GM23338 (cell line): ENCODE data around the gene SPI1. TPM values are rescaled to one million over a fixed set of nuclear protein-coding genes. Genes with fewer than 3 reads are reported as not detected.

ENCODE experiments used
- ATAC-seq: fragments of 200-7000 bp; cut with Tn5 transposase; 3 replicates; pipeline ENCODE4 v1.9.1; 2020
- DNase-seq: peaks from one replicate; pipeline ENCODE4 v3.0.0-alpha.2; 2015; ENCODE audit warnings: low spot score
- H2AFZ ChIP-seq: fragments of 200-600 bp; sonication (generic); 2 replicates; pipeline ENCODE4 v1.8.0; 2016; ENCODE audit warnings: antibody characterized with exemption, mild to moderate bottlenecking, moderate library complexity
- H3F3A ChIP-seq: fragments of 200-600 bp; sonication (generic); replicated peaks from 2 replicates; pipeline ENCODE4 v1.8.0; 2017; ENCODE audit warnings: antibody characterized with exemption, mixed run types, low read depth
- H3K27ac ChIP-seq: fragments of 200-600 bp; sonication (generic); 2 replicates; pipeline ENCODE4 v1.6.1; 2016; ENCODE audit warnings: low read depth
- H3K27me3 ChIP-seq: fragments of 200-600 bp; sonication (generic); 2 replicates; pipeline ENCODE4 v1.8.0; 2016; ENCODE audit warnings: mild to moderate bottlenecking, mixed run types, moderate library complexity; ENCODE audit not compliant: insufficient read depth
- H3K36me3 ChIP-seq: fragments of 200-600 bp; sonication (generic); 2 replicates; pipeline ENCODE4 v1.8.0; 2016; ENCODE audit warnings: mild to moderate bottlenecking; ENCODE audit not compliant: insufficient read depth
- H3K4me1 ChIP-seq: fragments of 200-600 bp; sonication (generic); 2 replicates; pipeline ENCODE4 v1.8.0; 2016; ENCODE audit warnings: mild to moderate bottlenecking, moderate library complexity; ENCODE audit not compliant: insufficient read depth
- H3K4me2 ChIP-seq: fragments of 200-600 bp; sonication (generic); 2 replicates; pipeline ENCODE4 v1.7.1; 2017; ENCODE audit warnings: mixed run types
- H3K4me3 ChIP-seq: fragments of 200-600 bp; sonication (generic); 2 replicates; pipeline ENCODE4 v1.6.1; 2016; ENCODE audit warnings: mixed run types
- H3K79me2 ChIP-seq: fragments of 200-600 bp; sonication (generic); replicated peaks from 2 replicates; pipeline ENCODE4 v1.8.0; 2017; ENCODE audit warnings: mild to moderate bottlenecking; ENCODE audit not compliant: insufficient read depth
- H3K9me2 ChIP-seq: fragments of 200-600 bp; sonication (generic); 2 replicates; pipeline ENCODE4 v1.8.0; 2017; ENCODE audit not compliant: insufficient read depth
- H4K20me1 ChIP-seq: fragments of 200-600 bp; sonication (generic); replicated peaks from 2 replicates; pipeline ENCODE4 v1.8.0; 2017; ENCODE audit warnings: mild to moderate bottlenecking; ENCODE audit not compliant: insufficient read depth
- H3K27ac Mint-ChIP-seq: 2 replicates; pipeline ENCODE4 v1.8.0; 2020; ENCODE audit warnings: inconsistent platforms, mild to moderate bottlenecking, moderate library complexity, mixed read lengths
- H3K27me3 Mint-ChIP-seq: 3 replicates; pipeline ENCODE4 v1.8.0; 2022; ENCODE audit warnings: low read depth, mild to moderate bottlenecking, moderate library complexity, mixed read lengths, inconsistent platforms; ENCODE audit not compliant: insufficient read depth, poor library complexity
- H3K36me3 Mint-ChIP-seq: 3 replicates; pipeline ENCODE4 v1.8.0; 2021; ENCODE audit warnings: low read depth, mild to moderate bottlenecking, inconsistent platforms, moderate library complexity, mixed read lengths
- H3K4me1 Mint-ChIP-seq: 3 replicates; pipeline ENCODE4 v1.8.0; 2020; ENCODE audit warnings: mild to moderate bottlenecking, inconsistent platforms, mixed read lengths
- H3K4me3 Mint-ChIP-seq: 3 replicates; pipeline ENCODE4 v1.8.0; 2021; ENCODE audit warnings: moderate library complexity, mild to moderate bottlenecking, inconsistent platforms, mixed read lengths
- H3K9me3 Mint-ChIP-seq: 3 replicates; pipeline ENCODE4 v1.8.0; 2020; ENCODE audit warnings: moderate library complexity, mild to moderate bottlenecking, inconsistent platforms, mixed read lengths
- CREB1 ChIP-seq: fragments of 250-450 bp; sonication (Bioruptor Pico); IDR thresholded peaks from 2 replicates; pipeline ENCODE4 v1.5.0; 2020; ENCODE audit warnings: low read depth, mild to moderate bottlenecking, moderate library complexity
- CTCF ChIP-seq, 2 experiments: fragments of 200-600 bp in 1 of 2; sonication (generic) in 1 of 2; conservative IDR thresholded peaks; 2 replicates each; pipeline versions ENCODE4 v1.5.1 to v1.6.1; 2016 to 2017; ENCODE audit warnings: antibody characterized with exemption in 2 of 2, low read depth in 2 of 2, mild to moderate bottlenecking in 2 of 2, moderate library complexity in 1 of 2
- ETS1 ChIP-seq: IDR thresholded peaks from 2 replicates; pipeline ENCODE4 v1.6.1; 2016; ENCODE audit warnings: antibody characterized with exemption
- EZH2 ChIP-seq: fragments of 200-600 bp; sonication (generic); IDR thresholded peaks from one replicate; pipeline ENCODE4 v1.8.0; 2017; ENCODE audit warnings: antibody characterized with exemption, mild to moderate bottlenecking, low read depth; ENCODE audit not compliant: unreplicated experiment
- EZH2phosphoT487 ChIP-seq: fragments of 200-600 bp; sonication (generic); IDR thresholded peaks from one replicate; pipeline ENCODE4 v1.8.1; 2018; ENCODE audit warnings: antibody characterized with exemption; ENCODE audit not compliant: unreplicated experiment
- JUNB ChIP-seq: IDR thresholded peaks from one replicate; pipeline ENCODE4 v1.6.1; 2016; ENCODE audit warnings: antibody characterized with exemption; ENCODE audit not compliant: unreplicated experiment
- NANOG ChIP-seq: IDR thresholded peaks from 2 replicates; pipeline ENCODE4 v1.6.1; 2016; ENCODE audit warnings: antibody characterized with exemption, borderline replicate concordance
- POLR2AphosphoS5 ChIP-seq: IDR thresholded peaks from 2 replicates; pipeline ENCODE4 v1.6.1; 2016; ENCODE audit warnings: antibody characterized with exemption, low read depth
- REST ChIP-seq: IDR thresholded peaks from one replicate; pipeline ENCODE4 v1.6.1; 2018; ENCODE audit warnings: antibody characterized with exemption; ENCODE audit not compliant: unreplicated experiment
- STAT1 ChIP-seq: IDR thresholded peaks from one replicate; pipeline ENCODE4 v1.6.1; 2016; ENCODE audit warnings: antibody characterized with exemption; ENCODE audit not compliant: unreplicated experiment
- ZNF114 ChIP-seq: fragments of 250-450 bp; sonication (Bioruptor Pico); IDR thresholded peaks from 2 replicates; pipeline ENCODE4 v1.5.0; 2020; ENCODE audit warnings: mild to moderate bottlenecking, moderate library complexity
- ZNF331 ChIP-seq: fragments of 250-450 bp; sonication (Bioruptor Pico); IDR thresholded peaks from 2 replicates; pipeline ENCODE4 v1.5.0; 2020; ENCODE audit warnings: low read depth, mild to moderate bottlenecking, moderate library complexity
- ZNF462 ChIP-seq: fragments of 250-450 bp; sonication (Bioruptor Pico); IDR thresholded peaks from 2 replicates; pipeline ENCODE4 v1.5.0; 2020; ENCODE audit warnings: mild to moderate bottlenecking, moderate library complexity
- polyA plus RNA-seq: library from polyadenylated mRNA; unstranded; fragments of >200 nt; fragmentation: Nextera tagmentation; extraction: Ambion mirVana; gene quantifications from 2 replicates; pipeline ENCODE4 v1.2.1, GENCODE V29; 2016
- total RNA-seq: library from RNA; depleted of rRNA; stranded (reverse); fragments of >200 nt; shearing (Covaris generic); gene quantifications from 2 replicates; pipeline ENCODE4 v1.2.3, GENCODE V29; 2014

Gene SPI1
- total and polyA plus RNA-seq, 2 experiments from 2014 or later: 0.23 TPM; not detected in 1

- Histone ChIP-seq H3K36me3 (no peaks in the 10 kb centered on the region), H3K4me2 (no peak overlapping the region), H3K9me2 (no peaks in the 10 kb centered on the region), H3K27me3 (no peaks in the 10 kb centered on the region), H3K27ac (no peak overlapping the region), H3F3A (no peaks in the 10 kb centered on the region), H4K20me1 (no peaks in the 10 kb centered on the region), H3K4me1 (no peaks in the 10 kb centered on the region), H2AFZ (no peak overlapping the region), H3K4me3 (no peak overlapping the region), H3K79me2 (no peaks in the 10 kb centered on the region)
- Mint-ChIP-seq H3K27me3 (peaks cover 6% of the 10 kb centered on the region), H3K27ac (no peak overlapping the region), H3K36me3 (no peaks in the 10 kb centered on the region; the same call in 2 of the 3 replicates), H3K9me3 (no peaks in the 10 kb centered on the region), H3K4me1 (no peaks in the 10 kb centered on the region), H3K4me3 (no peak overlapping the region)
- no peak for TF ChIP-seq ZNF331 (CRISPR knock-in tag)
- TF ChIP-seq JUNB: no peak
- no peak for TF ChIP-seq ZNF462
- TF ChIP-seq EZH2: no peak
- TF ChIP-seq NANOG: no peak
- no peak for TF ChIP-seq EZH2phosphoT487
- no peak for TF ChIP-seq CTCF (conservative IDR thresholded peaks at IDR 0.05; ENCODE audit: low read depth in 2 of 2)
- TF ChIP-seq CREB1 (CRISPR knock-in tag): no peak
- TF ChIP-seq ZNF114: no peak
- TF ChIP-seq STAT1: no peak
- TF ChIP-seq REST: no peak
- no peak for TF ChIP-seq ETS1
- no peak for TF ChIP-seq POLR2AphosphoS5
- ATAC-seq (no peak), DNase-seq (no peak)
Measured at GRCh38 chr11:47342036-47342803, 36.1 kb downstream of the SPI1 start.
